Body of pancreas (tissue), 4 donors: Measurements from ENCODE around the gene HSF2BP.

Source experiments
- CTCF ChIP-seq, 7 experiments: fragments of 450-650 bp in 4 of 7; fragments of 200-600 bp in 3 of 7; sonication (generic) in 3 of 7; IDR thresholded peaks; one replicate each; pipeline ENCODE4 v1.5.1; 2016 to 2019; ENCODE audit warnings: antibody characterized with exemption in 7 of 7
- POLR2A ChIP-seq, 3 donors: fragments of 450-650 bp; IDR thresholded peaks; one replicate each; pipeline ENCODE4 v1.6.1; 2016; ENCODE audit warnings: antibody characterized with exemption in 3 of 3, mild to moderate bottlenecking in 2 of 3

- TF ChIP-seq CTCF (IDR thresholded peaks at IDR 0.05) = no peak
- no peak for TF ChIP-seq POLR2A (IDR thresholded peaks at IDR 0.05)
These were observed 40.3 kb downstream of the HSF2BP start for GRCh38 chr21:43618940-43619339.
